Measurements from ENCODE around the gene PTPN18.
"Not testable (repeated sequence)": the region's sequence is repeated elsewhere in the genome, so short reads cannot be mapped to it uniquely, and the experiment has no call there.

GRCh38 chr2:130416693-130417092, 60.8 kb downstream of the PTPN18 start:
- TF ChIP-seq CTCF (conservative IDR thresholded peaks at IDR 0.05 in 1 of 2, IDR thresholded peaks at IDR 0.05 in 1 of 2; ENCODE audit: low read depth in 1 of 2, low read length in 2 of 2); EZH2 (IDR thresholded peaks at IDR 0.05; ENCODE audit: low read length, missing control alignments): not testable (repeated sequence)
